ENCODE results near the gene PAH.
"Not testable (repeated sequence)": the region's sequence is repeated elsewhere in the genome, so short reads cannot be mapped to it uniquely, and the experiment has no call there.

PAH gene

DNA sequence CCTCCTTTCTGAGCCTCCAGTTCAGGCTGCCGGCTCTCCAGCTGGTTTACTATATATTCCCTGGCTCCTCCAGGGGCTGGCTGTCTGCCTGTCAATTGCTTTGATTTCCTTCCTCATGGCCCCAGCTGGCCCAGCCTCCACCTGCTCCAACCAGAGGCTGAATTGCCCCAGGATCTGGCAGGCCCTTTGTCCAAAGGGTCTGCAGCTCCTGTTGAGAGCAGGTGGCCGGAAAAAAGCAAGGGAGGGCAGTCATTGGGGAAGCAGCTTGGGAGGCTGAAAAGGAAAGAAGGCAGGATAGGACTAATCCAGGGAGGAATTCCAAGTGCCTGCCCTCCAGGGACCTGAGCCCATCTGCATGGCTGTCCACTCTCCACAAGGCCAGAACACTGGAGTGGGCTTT is 25.3 kb downstream of the PAH start:
- no peak for DNase-seq (ENCODE audit: low read depth in 2 of 2)

GRCh38 chr12:102888511-102888910 is 28.5 kb downstream of the PAH start:
- DNase-seq (ENCODE audit: low read depth in 2 of 2) = no peak

- no peak for DNase-seq (ENCODE audit: low read depth in 2 of 2)
Measured at GRCh38 chr12:102885043-102885932, 31.8 kb downstream of the PAH start.

GRCh38 chr12:102883204-102883799 is 33.7 kb downstream of the PAH start:
- DNase-seq (ENCODE audit: low read depth in 2 of 2) = peak; percentile 4 to 7

GRCh38 chr12:102880783-102881182 is 36.3 kb downstream of the PAH start:
- no peak for DNase-seq (ENCODE audit: low read depth in 2 of 2)

- no peak for DNase-seq (ENCODE audit: low read depth in 2 of 2)
Measured at GRCh38 chr12:102879144-102879763, 37.8 kb downstream of the PAH start.

DNA sequence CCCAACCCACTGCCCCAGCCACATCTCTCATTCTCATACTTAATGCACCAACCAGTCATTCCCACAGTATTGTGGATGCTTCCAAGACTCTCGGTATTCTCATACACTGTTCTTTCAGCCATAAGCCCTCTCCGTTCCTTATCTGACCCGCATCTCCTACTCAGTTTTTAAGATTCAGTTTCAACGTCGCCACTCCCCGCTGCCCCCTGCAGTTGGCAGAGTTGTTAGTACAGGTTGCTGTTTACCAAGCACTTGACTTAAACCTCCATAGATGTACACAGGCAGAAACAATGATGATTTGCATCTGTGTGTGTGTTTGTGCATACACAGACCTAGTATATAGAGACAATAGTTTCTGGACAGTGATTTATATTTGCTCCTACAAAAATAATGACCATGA is 40.2 kb downstream of the PAH start:
- DNase-seq (ENCODE audit: low read depth in 2 of 2) = no peak

GRCh38 chr12:102874819-102875218 is 42.2 kb downstream of the PAH start:
- no peak for DNase-seq (ENCODE audit: low read depth in 2 of 2)

DNA sequence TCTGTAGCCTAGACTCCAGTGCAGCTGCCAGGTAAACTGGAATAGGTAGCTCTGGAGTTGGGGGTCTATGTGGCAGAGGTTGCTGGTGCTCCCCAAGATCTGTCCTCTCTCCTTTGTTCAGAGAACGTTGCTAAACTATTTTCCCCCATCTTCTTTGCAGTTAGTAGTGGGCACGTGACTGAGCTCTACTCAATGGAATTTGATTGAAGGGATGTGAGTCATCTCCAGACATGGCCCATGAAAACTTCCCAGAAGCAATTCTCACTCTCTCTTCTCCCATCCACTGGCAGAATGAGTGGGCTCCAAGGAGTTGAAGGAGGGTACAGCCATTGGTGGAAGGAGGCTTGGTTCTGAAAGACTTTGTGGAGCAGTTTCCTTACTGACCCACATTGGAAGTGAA is 44.0 kb downstream of the PAH start:
- DNase-seq (ENCODE audit: low read depth in 2 of 2) = no peak

- no peak for DNase-seq (ENCODE audit: low read depth in 2 of 2)
Measured at GRCh38 chr12:102871014-102871413, 46.0 kb downstream of the PAH start.

GRCh38 chr12:102869571-102869970 is 47.5 kb downstream of the PAH start:
- DNase-seq (ENCODE audit: low read depth in 2 of 2) = no peak

GRCh38 chr12:102865821-102866615 is 51.0 kb downstream of the PAH start:
- DNase-seq (ENCODE audit: low read depth in 2 of 2) = no peak

GRCh38 chr12:102862486-102862885 is 54.6 kb downstream of the PAH start:
- DNase-seq (ENCODE audit: low read depth in 2 of 2) = no peak

DNA sequence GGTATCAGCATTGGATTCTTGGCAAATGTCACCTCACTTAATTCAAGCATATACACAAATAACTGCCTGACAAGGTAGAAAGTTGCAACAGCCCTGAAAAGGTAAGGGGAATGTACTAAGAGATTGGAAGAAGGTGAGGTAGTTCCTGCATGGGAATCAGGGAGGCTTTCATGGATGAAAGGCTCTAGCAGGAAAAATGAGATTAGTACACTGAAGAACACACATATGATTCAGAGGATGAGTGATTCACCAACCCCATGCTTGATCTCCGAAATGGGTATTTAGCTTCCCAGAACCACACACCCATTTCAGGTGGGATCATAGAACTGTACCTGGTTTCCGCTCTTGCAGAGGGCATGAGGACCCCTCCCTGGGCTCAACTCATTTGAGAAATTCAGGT is 65.8 kb downstream of the PAH start:
- DNase-seq (ENCODE audit: low read depth in 2 of 2) = no peak

- no peak for DNase-seq (ENCODE audit: low read depth in 2 of 2)
Measured at GRCh38 chr12:102849722-102850447, 67.2 kb downstream of the PAH start.

DNA sequence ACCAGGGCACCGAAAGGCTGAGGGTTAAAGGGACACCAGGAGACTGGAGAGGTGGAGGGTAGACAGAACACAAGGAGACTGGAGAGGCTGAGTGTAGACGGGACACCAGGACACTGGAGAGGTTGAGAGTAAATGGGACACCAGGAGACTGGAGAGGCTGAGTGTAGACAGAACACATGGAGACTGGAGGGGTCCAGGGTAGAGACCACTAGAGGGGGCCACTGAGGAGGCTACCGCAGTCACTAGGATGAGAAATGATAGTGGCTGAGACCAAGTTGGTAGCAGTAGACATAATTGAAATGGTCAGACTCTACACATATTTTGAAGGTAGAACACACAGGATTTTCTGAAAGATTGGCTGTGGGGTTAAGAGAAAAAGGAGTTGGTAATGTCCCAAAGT is 68.2 kb downstream of the PAH start:
- DNase-seq (ENCODE audit: low read depth in 2 of 2) = no peak

DNA sequence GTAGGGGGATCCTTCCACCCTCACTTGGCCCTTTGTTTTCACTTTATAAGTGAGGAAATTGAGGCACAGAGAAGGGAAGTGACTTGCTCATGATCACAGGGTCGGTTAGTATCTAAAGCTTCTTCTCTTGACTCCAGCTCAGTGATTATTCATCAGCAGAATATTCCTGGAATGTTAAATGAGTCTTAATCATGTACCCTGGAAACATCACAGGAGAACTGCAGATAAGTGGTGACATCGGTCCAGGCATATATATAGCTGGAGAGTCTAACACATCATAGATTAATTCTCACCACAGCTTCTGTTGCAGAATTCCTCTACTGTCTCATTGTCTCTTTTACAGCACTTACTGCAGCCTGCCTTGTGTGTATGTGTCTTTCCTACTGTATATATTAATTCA is 69.9 kb downstream of the PAH start:
- DNase-seq (ENCODE audit: low read depth in 2 of 2) = no peak

- DNase-seq (ENCODE audit: low read depth in 2 of 2) = no peak
Measured at GRCh38 chr12:102833687-102834441, 83.2 kb downstream of the PAH start.

- not testable (repeated sequence) for DNase-seq (ENCODE audit: low read depth in 2 of 2)
Measured at GRCh38 chr12:102832826-102833225, 84.2 kb downstream of the PAH start.

DNA sequence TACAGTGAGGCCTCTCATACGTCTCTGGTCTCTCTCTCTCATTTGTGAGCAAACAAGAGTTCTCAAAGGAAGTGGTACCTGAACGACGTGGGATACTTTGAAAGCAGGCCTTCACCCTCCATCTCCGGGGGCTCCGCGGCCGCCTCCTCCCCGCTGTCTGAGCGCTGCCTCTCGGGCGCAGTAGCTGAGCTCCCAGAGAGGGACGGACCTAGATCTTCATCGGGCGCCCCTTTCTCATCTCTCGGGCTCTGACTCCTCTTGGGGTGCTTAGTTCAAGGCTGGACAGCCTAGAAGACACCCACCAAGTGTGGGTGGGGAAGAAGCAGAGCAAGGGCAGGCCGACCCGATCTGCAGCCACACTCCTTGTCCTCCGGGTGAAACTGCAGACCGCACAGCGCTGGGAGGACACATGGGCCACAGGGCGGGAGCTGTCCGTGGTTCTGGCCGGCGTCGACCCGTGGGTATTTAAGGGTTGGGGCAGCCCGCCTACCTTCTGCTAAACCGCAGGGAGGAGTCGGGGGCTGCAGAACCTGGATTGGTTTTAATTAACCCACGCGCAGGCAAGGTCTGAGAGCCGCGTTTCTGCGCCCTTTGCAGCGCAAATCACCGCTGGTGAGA is 92.7 kb downstream of the PAH start:
- no peak for DNase-seq (ENCODE audit: low read depth in 2 of 2)

All from stimulated activated CD4-positive, alpha-beta T cell treated with anti-CD3 and anti-CD28 coated beads, Interleukin-1b, Interleukin-23, amount 100 ng/mL, for 4 hours (primary cell).